HuH-7 (cell line): ENCODE data around the gene LDLRAD4.
"Not testable (repeated sequence)": the region's sequence is repeated elsewhere in the genome, so short reads cannot be mapped to it uniquely, and the experiment has no call there.

ENCODE experiments used
- DNase-seq: peaks from one replicate; pipeline ENCODE4 v3.0.0; 2011; ENCODE audit warnings: low spot score

The LDLRAD4 gene

DNA sequence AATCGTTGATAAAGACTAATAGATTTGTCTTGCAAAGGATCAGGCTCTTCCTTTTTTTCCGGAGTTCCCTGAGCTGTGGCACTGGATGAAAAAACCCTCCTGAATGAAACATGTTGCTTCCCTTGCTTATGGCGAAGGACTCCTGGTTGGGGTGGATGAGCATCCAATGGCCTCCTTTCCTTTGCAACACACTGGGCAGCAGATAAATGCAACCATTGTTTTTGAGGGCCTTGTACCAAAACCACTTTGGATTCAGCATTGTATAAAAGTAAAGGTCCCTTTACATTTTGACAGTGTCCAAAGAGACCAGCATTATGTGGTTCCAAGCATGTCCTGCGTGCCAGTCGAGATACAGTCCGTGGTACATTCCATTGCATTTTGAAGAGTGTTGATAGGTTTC, 463.1 kb downstream of the LDLRAD4 start:
- DNase-seq, result no peak

DNA sequence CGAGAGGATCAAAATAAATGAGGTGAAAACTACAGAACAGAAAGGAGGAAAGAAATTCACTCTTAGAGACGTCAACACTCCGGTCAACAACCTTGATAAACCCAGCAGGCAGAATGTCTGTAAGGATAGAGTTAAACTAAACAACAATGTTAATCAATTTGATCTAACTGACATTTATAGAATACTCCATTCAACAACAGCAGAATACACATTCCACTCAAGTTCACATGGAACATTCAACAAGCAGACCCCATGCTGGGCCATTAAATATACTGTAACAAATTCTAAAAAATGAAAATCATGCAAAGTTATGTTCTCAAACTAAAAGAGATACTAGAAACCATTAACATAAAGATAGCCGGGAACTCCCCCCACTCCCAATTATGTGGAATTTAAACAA, 466.0 kb downstream of the LDLRAD4 start:
- DNase-seq, result no peak

DNA sequence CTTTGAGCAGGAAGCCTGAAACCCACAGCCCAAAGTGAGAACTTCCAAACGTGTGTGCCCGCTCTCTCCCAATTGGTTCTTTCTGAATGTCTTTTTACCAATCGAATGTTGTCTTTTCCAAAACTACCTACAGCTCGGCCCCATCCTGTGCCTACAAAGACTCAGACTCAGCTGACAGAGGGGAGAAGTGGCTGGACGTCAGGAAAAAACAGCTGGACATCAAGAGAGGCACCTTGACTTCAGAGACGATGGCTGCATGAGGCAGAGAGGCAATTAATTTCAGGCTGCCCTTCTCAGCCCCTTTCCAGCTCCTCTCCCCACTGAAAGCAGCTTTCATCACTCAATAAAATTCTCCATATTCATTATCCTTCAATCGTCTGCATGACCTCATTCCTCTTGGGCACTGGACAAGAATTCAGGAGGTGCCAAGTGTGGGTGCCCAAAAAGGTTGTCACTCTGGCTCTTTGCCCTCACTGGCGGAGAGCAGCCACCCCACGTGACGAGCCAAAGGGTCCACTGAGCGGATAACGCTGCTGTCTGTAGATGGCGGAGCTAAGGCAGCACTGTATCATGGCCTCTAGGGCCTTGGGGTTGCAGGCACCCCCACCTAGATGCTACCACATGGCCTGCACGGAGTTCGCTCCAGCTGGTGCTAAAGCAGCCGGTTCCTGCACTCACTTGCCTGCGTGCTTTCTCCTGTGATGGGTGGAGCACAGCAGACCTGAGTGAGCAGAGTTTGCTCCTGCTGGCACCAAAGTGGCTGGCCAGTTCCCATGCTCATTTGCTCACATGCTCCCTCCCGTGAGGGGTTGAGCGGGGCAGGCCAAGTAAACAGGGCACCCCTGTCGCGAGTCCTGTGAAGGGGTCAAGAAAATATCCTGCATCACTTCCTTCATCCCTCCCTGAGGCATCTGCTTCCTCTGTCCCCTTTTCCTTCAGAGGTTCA, 469.9 kb downstream of the LDLRAD4 start:
- DNase-seq, result no peak

DNA sequence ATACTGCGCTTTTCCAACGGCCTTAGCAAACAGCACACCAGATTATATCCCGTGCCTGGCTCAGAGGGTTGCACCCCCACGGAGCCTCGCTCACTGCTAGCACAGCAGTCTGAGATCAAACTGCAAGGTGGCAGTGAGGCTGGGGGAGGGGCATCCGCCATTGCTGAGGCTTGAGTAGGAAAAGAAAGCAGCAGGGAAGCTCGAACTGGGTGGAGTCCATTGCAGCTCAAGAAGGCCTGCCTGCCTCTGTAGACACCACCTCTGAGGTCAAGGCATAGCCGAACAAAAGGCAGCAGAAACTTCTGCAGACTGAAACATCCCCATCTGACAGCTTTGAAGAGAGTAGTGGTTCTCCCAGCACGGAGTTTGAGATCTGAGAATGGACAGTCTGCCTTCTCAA, 471.5 kb downstream of the LDLRAD4 start:
- not testable (repeated sequence) for DNase-seq

DNA sequence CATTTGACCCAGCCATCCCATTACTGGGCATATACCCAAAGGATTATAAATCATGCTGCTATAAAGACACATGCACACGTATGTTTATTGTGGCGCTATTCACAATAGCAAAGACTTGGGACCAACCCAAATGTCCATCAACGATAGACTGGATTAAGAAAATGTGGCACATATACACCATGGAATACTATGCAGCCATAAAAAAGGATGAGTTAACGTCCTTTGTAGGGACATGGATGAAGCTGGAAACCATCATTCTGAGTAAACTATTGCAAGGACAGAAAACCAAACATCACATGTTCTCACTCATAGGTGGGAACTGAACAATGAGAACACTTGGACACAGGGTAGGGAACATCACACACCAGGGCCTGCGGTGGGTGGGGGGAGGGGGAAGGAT, 476.8 kb downstream of the LDLRAD4 start:
- DNase-seq, result not testable (repeated sequence)

DNA sequence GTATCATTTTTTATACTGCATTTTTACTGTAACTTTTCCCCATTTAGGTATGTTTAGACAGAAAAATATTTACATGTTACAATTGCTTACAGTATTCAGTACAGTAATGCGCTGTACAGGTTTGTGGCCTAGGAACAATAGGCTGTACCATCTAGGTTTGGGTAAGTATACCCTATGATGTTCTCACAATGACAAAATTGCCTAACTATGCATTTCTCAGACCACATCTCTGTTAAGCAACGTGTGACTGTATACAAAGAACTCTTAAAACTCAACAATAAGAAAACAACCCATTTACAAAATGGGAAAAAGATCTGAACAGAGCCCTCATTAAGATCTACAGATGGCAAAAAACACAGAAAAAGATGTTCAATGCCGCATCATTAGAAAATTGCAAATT, 478.4 kb downstream of the LDLRAD4 start:
- DNase-seq, result no peak

DNA sequence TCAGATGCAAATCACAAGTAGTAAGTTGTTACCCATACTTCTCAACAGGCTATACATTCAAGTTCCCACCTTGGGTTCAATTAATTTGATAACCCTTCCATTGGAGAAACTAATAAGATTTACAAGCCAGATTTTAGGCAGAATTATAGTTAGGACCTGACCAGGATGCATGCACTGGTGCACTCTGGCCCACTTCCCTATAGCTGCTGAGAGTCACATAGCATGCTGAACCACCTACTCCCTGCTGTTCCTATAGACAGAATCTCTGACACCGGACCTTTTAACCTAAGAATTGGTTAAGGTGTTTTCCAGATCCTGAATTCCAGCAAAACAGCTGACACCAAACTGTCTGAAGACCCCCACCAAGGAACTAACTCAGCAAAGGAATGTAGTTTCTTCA, 481.6 kb downstream of the LDLRAD4 start:
- no peak for DNase-seq
